H9 (cell line): ENCODE data around the gene TMEM120A. TPM values are rescaled to one million over a fixed set of nuclear protein-coding genes. Genes with fewer than 3 reads are reported as not detected.

Source experiments
- DNase-seq: peaks from one replicate; pipeline ENCODE4 v3.0.0-alpha.2; 2017
- H2AFZ ChIP-seq: one replicate; pipeline ENCODE4 v1.6.1; 2013; ENCODE audit warnings: mild to moderate bottlenecking, low read length, control low read depth, moderate library complexity
- H2AK5ac ChIP-seq: 2 replicates; pipeline ENCODE4 v1.6.1; 2013; ENCODE audit warnings: low read length, control low read depth, mixed read lengths; ENCODE audit not compliant: insufficient read length
- H2BK120ac ChIP-seq: one replicate; pipeline ENCODE4 v1.6.1; 2013; ENCODE audit warnings: low read depth, mild to moderate bottlenecking, low read length, control low read depth, inconsistent platforms; ENCODE audit not compliant: poor library complexity, severe bottlenecking
- H2BK12ac ChIP-seq: 2 replicates; pipeline ENCODE4 v1.6.1; 2013; ENCODE audit warnings: low read length, control low read depth, mixed read lengths, low read depth; ENCODE audit not compliant: insufficient read length
- H2BK15ac ChIP-seq: 2 replicates; pipeline ENCODE4 v1.6.1; 2013; ENCODE audit warnings: low read depth, low read length, control low read depth
- H2BK20ac ChIP-seq: one replicate; pipeline ENCODE4 v1.6.1; 2013; ENCODE audit warnings: low read depth, mild to moderate bottlenecking, low read length, control low read depth, inconsistent platforms; ENCODE audit not compliant: poor library complexity, severe bottlenecking
- H2BK5ac ChIP-seq: 2 replicates; pipeline ENCODE4 v1.6.1; 2013; ENCODE audit warnings: low read length, control low read depth, mixed read lengths; ENCODE audit not compliant: insufficient read length
- H3K14ac ChIP-seq: 2 replicates; pipeline ENCODE4 v1.6.1; 2013; ENCODE audit warnings: low read length, control low read depth; ENCODE audit not compliant: insufficient read depth
- H3K18ac ChIP-seq: 2 replicates; pipeline ENCODE4 v1.6.1; 2013; ENCODE audit warnings: low read depth, mild to moderate bottlenecking, mixed read lengths, low read length, control low read depth; ENCODE audit not compliant: insufficient read length
- H3K23ac ChIP-seq: 2 replicates; pipeline ENCODE4 v1.6.1; 2013; ENCODE audit warnings: low read length, control low read depth, mixed read lengths, low read depth; ENCODE audit not compliant: insufficient read length
- H3K23me2 ChIP-seq: 2 replicates; pipeline ENCODE4 v1.6.1; 2013; ENCODE audit warnings: low read depth, mild to moderate bottlenecking, mixed read lengths, low read length, control low read depth; ENCODE audit not compliant: insufficient read length, poor library complexity, severe bottlenecking
- H3K27ac ChIP-seq: 2 replicates; pipeline ENCODE4 v1.5.1; 2013; ENCODE audit warnings: low read length, control low read depth, mixed read lengths, low read depth; ENCODE audit not compliant: insufficient read length
- H3K27me3 ChIP-seq: 2 replicates; pipeline ENCODE4 v1.6.1; 2013; ENCODE audit warnings: low read length, control low read depth, inconsistent platforms; ENCODE audit not compliant: insufficient read depth
- H3K4ac ChIP-seq: 2 replicates; pipeline ENCODE4 v1.6.1; 2013; ENCODE audit warnings: low read depth, mild to moderate bottlenecking, control low read depth, inconsistent platforms, low read length, moderate library complexity
- H3K4me1 ChIP-seq: 2 replicates; pipeline ENCODE4 v1.6.1; 2013; ENCODE audit warnings: low read length, control low read depth, inconsistent platforms; ENCODE audit not compliant: insufficient read depth
- H3K4me2 ChIP-seq: 2 replicates; pipeline ENCODE4 v1.6.1; 2013; ENCODE audit warnings: low read length, control low read depth, mixed read lengths; ENCODE audit not compliant: insufficient read length, insufficient read depth
- H3K56ac ChIP-seq: 2 replicates; pipeline ENCODE4 v1.6.1; 2013; ENCODE audit warnings: low read depth, mild to moderate bottlenecking, mixed read lengths, low read length, control low read depth; ENCODE audit not compliant: insufficient read length
- H3K79me1 ChIP-seq: 2 replicates; pipeline ENCODE4 v1.6.1; 2013; ENCODE audit warnings: low read depth, mild to moderate bottlenecking, moderate library complexity, low read length, control low read depth, inconsistent platforms; ENCODE audit not compliant: insufficient read depth, poor library complexity, severe bottlenecking
- H3K79me2 ChIP-seq: 2 replicates; pipeline ENCODE4 v1.6.1; 2013; ENCODE audit warnings: low read length, control low read depth, inconsistent platforms; ENCODE audit not compliant: insufficient read depth
- H3K9ac ChIP-seq: 2 replicates; pipeline ENCODE4 v1.6.1; 2013; ENCODE audit warnings: low read length, control low read depth, mixed read lengths; ENCODE audit not compliant: insufficient read length; ENCODE audit errors: extremely low read depth
- H3K9me3 ChIP-seq: one replicate; pipeline ENCODE4 v1.6.1; 2013; ENCODE audit warnings: low read depth, low read length, inconsistent platforms; ENCODE audit not compliant: control insufficient read depth
- H3T11ph ChIP-seq: one replicate; pipeline ENCODE4 v1.6.1; 2013; ENCODE audit warnings: mild to moderate bottlenecking, low read length, control low read depth, inconsistent platforms
- H4K20me1 ChIP-seq: one replicate; pipeline ENCODE4 v1.6.1; 2013; ENCODE audit not compliant: control insufficient read depth, insufficient read length, insufficient read depth
- H4K5ac ChIP-seq: 2 replicates; pipeline ENCODE4 v1.6.1; 2013; ENCODE audit warnings: low read depth, mild to moderate bottlenecking, mixed read lengths, low read length, control low read depth; ENCODE audit not compliant: insufficient read length
- H4K8ac ChIP-seq: replicated peaks from 2 replicates; pipeline ENCODE4 v1.6.1; 2013; ENCODE audit warnings: low read length, control low read depth, mixed read lengths, low read depth; ENCODE audit not compliant: insufficient read length
- H4K91ac ChIP-seq: 2 replicates; pipeline ENCODE4 v1.6.1; 2013; ENCODE audit warnings: low read depth, mild to moderate bottlenecking, moderate library complexity, mixed read lengths, low read length, control low read depth; ENCODE audit not compliant: insufficient read length
- H3K27ac Mint-ChIP-seq, 3 experiments: 2 replicates in 2 of 3; 3 replicates in 1 of 3; pipeline ENCODE4 v1.8.0; 2020 to 2021; ENCODE audit warnings: mixed read lengths in 3 of 3, mild to moderate bottlenecking in 1 of 3, moderate library complexity in 1 of 3
- H3K27me3 Mint-ChIP-seq: 2 replicates; pipeline ENCODE4 v1.8.0; 2021; ENCODE audit warnings: low read depth, mild to moderate bottlenecking, moderate library complexity, mixed read lengths
- H3K36me3 Mint-ChIP-seq, 3 experiments: 2 replicates in 2 of 3; 3 replicates in 1 of 3; pipeline ENCODE4 v1.8.0; 2020 to 2021; ENCODE audit warnings: low read depth in 3 of 3, mixed read lengths in 3 of 3; ENCODE audit not compliant: insufficient read depth in 1 of 3
- H3K4me1 Mint-ChIP-seq, 2 experiments: 2 replicates each; pipeline ENCODE4 v1.8.0; 2020; ENCODE audit warnings: mixed read lengths in 2 of 2
- H3K4me3 Mint-ChIP-seq, 2 experiments: 2 replicates in 1 of 2; 3 replicates in 1 of 2; pipeline ENCODE4 v1.8.0; 2020 to 2021; ENCODE audit warnings: mild to moderate bottlenecking in 2 of 2, mixed read lengths in 2 of 2, moderate library complexity in 1 of 2
- H3K9me3 Mint-ChIP-seq, 2 experiments: 2 replicates in 1 of 2; 3 replicates in 1 of 2; pipeline ENCODE4 v1.8.0; 2020; ENCODE audit warnings: mild to moderate bottlenecking in 2 of 2, mixed read lengths in 2 of 2, moderate library complexity in 1 of 2
- WGBS: extraction: QIAGEN DNeasy Blood & Tissue Kit; methylation state at CpG from one replicate; pipeline ENCODE4 v1.1.7; 2013; ENCODE audit warnings: missing lambda C conversion rate, low lambda C conversion rate, mixed read lengths; ENCODE audit not compliant: insufficient read length; ENCODE audit errors: extremely low coverage; 5-methylcytosine and 5-hydroxymethylcytosine counted together
- total RNA-seq: library from RNA; stranded (reverse); gene quantifications from 2 replicates; pipeline ENCODE4 v1.2.1, GENCODE V29; 2021
- TF ChIP-seq, protein P1 (sequence below): fragments of 200-600 bp; sonication (generic); conservative IDR thresholded peaks from 3 replicates; pipeline ENCODE4 v1.8.0; 2021; ENCODE audit warnings: antibody characterized with exemption, mild to moderate bottlenecking

Gene TMEM120A
- total RNA-seq, 1 experiment from 2014 or later = 30.0 TPM

DNA sequence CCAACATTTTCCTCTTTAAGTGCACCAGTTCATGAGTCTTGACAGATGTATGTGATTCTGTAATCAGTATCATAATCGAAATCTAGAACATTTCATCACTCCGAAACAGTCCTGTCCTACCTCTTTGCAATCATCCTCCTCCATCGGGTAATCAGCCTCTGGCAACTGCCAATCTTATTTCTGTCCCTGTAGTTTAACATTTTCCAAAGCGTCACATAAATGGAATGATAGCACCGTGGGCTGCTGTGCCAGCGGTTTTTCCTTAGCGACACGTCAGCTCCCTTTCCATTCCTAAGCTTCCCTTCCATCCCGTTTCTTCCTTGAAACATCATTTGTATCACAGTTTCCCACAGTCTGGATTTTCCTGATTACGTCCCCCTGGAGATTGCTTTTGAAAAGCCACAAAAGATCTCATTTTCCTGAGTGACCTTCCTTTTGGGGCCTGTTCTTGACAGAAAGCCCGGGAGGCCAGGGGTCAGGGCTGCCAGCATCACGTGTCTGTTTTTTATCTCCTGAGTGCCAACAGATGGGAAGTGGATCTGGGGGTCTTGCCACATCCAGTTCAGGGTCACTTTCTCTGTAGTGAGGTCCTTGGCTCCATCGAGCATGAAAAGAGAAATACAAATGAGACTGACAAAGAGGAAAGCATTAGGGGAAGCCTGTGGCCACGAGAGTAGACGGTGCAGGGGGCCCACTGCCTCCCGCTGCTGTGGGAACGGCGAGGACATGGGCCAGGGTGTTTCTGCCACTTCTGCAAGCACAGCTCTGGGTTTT, 31.6 kb downstream of the TMEM120A start:
- TF ChIP-seq, protein P1, sequence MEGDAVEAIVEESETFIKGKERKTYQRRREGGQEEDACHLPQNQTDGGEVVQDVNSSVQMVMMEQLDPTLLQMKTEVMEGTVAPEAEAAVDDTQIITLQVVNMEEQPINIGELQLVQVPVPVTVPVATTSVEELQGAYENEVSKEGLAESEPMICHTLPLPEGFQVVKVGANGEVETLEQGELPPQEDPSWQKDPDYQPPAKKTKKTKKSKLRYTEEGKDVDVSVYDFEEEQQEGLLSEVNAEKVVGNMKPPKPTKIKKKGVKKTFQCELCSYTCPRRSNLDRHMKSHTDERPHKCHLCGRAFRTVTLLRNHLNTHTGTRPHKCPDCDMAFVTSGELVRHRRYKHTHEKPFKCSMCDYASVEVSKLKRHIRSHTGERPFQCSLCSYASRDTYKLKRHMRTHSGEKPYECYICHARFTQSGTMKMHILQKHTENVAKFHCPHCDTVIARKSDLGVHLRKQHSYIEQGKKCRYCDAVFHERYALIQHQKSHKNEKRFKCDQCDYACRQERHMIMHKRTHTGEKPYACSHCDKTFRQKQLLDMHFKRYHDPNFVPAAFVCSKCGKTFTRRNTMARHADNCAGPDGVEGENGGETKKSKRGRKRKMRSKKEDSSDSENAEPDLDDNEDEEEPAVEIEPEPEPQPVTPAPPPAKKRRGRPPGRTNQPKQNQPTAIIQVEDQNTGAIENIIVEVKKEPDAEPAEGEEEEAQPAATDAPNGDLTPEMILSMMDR = no peak
- no peak overlapping the region for H3K4me2 ChIP-seq
- no peak overlapping the region for H3K4ac ChIP-seq
- no peak overlapping the region for H2BK12ac ChIP-seq
- no peak overlapping the region for H3K14ac ChIP-seq
- DNase-seq = no peak
- H3K27ac ChIP-seq = no peak overlapping the region
- Mint-ChIP-seq H3K36me3 (peaks cover 13 to 43% (median 38%) of the 10 kb centered on the region in 3 experiments; a peak in 6 of 7 replicates), H3K4me3 (no peak overlapping the region), H3K9me3 (no peaks in the 10 kb centered on the region), H3K4me1 (peaks cover 4 to 5% of the 10 kb centered on the region in 2 experiments; a peak in 2 of 4 replicates), H3K27me3 (no peaks in the 10 kb centered on the region), H3K27ac (peak overlapping the region in 1 of 3 experiments; percentile 22; a peak in 1 of 7 replicates)
- no peak overlapping the region for H2BK5ac ChIP-seq
- H3K18ac ChIP-seq = no peak overlapping the region
- no peak overlapping the region for H3K23ac ChIP-seq
- H4K8ac ChIP-seq = no peak overlapping the region
- H3T11ph ChIP-seq = no peak overlapping the region
- no CpG with 5 or more reads among the region's 18 CpGs for WGBS
- H3K4me1 ChIP-seq = no peaks in the 10 kb centered on the region
- H2BK15ac ChIP-seq = no peak overlapping the region
- H2AFZ ChIP-seq = no peak overlapping the region
- H2AK5ac ChIP-seq = no peak overlapping the region
- no peaks in the 10 kb centered on the region for H3K27me3 ChIP-seq
- H3K9ac ChIP-seq = no peak overlapping the region
- H3K79me2 ChIP-seq = no peaks in the 10 kb centered on the region
- H4K91ac ChIP-seq = no peak overlapping the region
- H4K20me1 ChIP-seq = no peaks in the 10 kb centered on the region
- H2BK120ac ChIP-seq = no peak overlapping the region
- H3K79me1 ChIP-seq = no peaks in the 10 kb centered on the region
- H2BK20ac ChIP-seq = no peak overlapping the region
- no peaks in the 10 kb centered on the region for H3K23me2 ChIP-seq
- no peak overlapping the region for H4K5ac ChIP-seq
- H3K9me3 ChIP-seq = no peaks in the 10 kb centered on the region
- H3K56ac ChIP-seq = no peak overlapping the region
